CD4-positive, alpha-beta T cell (primary cell): ENCODE data around the gene PDE4B. TPM values are rescaled to one million over a fixed set of nuclear protein-coding genes. Genes with fewer than 3 reads are reported as not detected.

Experiments used
- ATAC-seq: fragments of 200-7000 bp; cut with Tn5 transposase; one replicate; pipeline ENCODE4 v1.10.0; 2022; ENCODE audit warnings: mild to moderate bottlenecking; ENCODE audit not compliant: poor library complexity
- CTCF ChIA-PET: fragments of 350-600 bp; sonication (Branson Sonifier 250); formaldehyde crosslinking; loops from one replicate; lab custom pipeline; 2021; ENCODE audit warnings: antibody characterized with exemption, inconsistent platforms; lab: Charles Lee
- POLR2A ChIA-PET: fragments of 350-600 bp; sonication (Branson Sonifier 250); formaldehyde crosslinking; loops from one replicate; lab custom pipeline; 2021; ENCODE audit warnings: antibody characterized with exemption, inconsistent platforms; lab: Charles Lee
- DNase-seq, 14 experiments: peaks; one replicate each; pipeline ENCODE4 v3.0.0-alpha.2; 2013 to 2020; ENCODE audit warnings: mixed read lengths in 2 of 14
- H3K27ac ChIP-seq, 2 donors: one replicate each; pipeline versions ENCODE4 v1.5.1 to v1.7.0; 2013; ENCODE audit warnings: low read length in 2 of 2, low read depth in 1 of 2, mild to moderate bottlenecking in 1 of 2
- H3K27me3 ChIP-seq, 2 experiments: 1 replicate in 1 of 2; 2 replicates in 1 of 2; pipeline versions ENCODE4 v1.6.1 to v1.7.0; 2013; ENCODE audit warnings: low read length in 2 of 2, control low read depth in 1 of 2, mild to moderate bottlenecking in 1 of 2, moderate library complexity in 1 of 2; ENCODE audit not compliant: insufficient read depth in 2 of 2, control insufficient read depth in 1 of 2
- H3K36me3 ChIP-seq: one replicate; pipeline ENCODE4 v1.6.1; 2013; ENCODE audit warnings: low read length, control low read depth; ENCODE audit not compliant: insufficient read depth
- H3K4me1 ChIP-seq: one replicate; pipeline ENCODE4 v1.6.1; 2013; ENCODE audit warnings: low read length, control low read depth; ENCODE audit not compliant: insufficient read depth
- H3K4me3 ChIP-seq: one replicate; pipeline ENCODE4 v1.5.1; 2013; ENCODE audit warnings: mild to moderate bottlenecking, low read length, moderate library complexity
- H3K9me3 ChIP-seq, 2 experiments: 1 replicate in 1 of 2; 2 replicates in 1 of 2; pipeline versions ENCODE4 v1.6.1 to v1.7.0; 2013; ENCODE audit warnings: low read length in 2 of 2, mild to moderate bottlenecking in 2 of 2, control low read depth in 1 of 2, moderate library complexity in 1 of 2; ENCODE audit not compliant: control insufficient read depth in 1 of 2, insufficient read depth in 1 of 2
- H3K27ac Mint-ChIP-seq: one replicate; pipeline ENCODE4 v1.8.0; 2020; ENCODE audit warnings: mixed read lengths
- H3K27me3 Mint-ChIP-seq: one replicate; pipeline ENCODE4 v1.8.0; 2021; ENCODE audit warnings: mixed read lengths
- H3K36me3 Mint-ChIP-seq: one replicate; pipeline ENCODE4 v1.8.0; 2021; ENCODE audit warnings: low read depth, mixed read lengths
- H3K4me1 Mint-ChIP-seq: one replicate; pipeline ENCODE4 v1.8.0; 2021; ENCODE audit warnings: low read depth, mixed read lengths
- H3K4me3 Mint-ChIP-seq: one replicate; pipeline ENCODE4 v1.8.0; 2020; ENCODE audit warnings: mild to moderate bottlenecking, mixed read lengths
- H3K9me3 Mint-ChIP-seq: one replicate; pipeline ENCODE4 v1.8.0; 2020; ENCODE audit warnings: mixed read lengths
- CTCF ChIP-seq: fragments of 200-600 bp; IDR thresholded peaks from one replicate; pipeline ENCODE4 v1.8.0; 2022; ENCODE audit warnings: antibody characterized with exemption, mild to moderate bottlenecking
- intact Hi-C, 2 experiments: fragments of 100-400 bp; cut with DNase I in 1 of 2; cut with micrococcal nuclease in 1 of 2; formaldehyde crosslinking; loops; one replicate each; pipeline versions ENCODE4 v1.15.1 to v1.9.0; 2023 to 2025; cut with DNase I, micrococcal nuclease
- total RNA-seq, 174 experiments: library from RNA in 2 of 174; stranded (reverse) in 2 of 174; gene quantifications; one replicate each; pipeline ENCODE4 v1.2.3 and lab custom pipeline; 2021 to 2026

The PDE4B gene
- total RNA-seq, 2 experiments from 2014 or later, result 155 to 159 TPM

GRCh38 chr1:66245691-66246090 lies 453.0 kb downstream of the PDE4B start:
- Mint-ChIP-seq H3K27ac (peak overlapping the region; percentile 1), H3K27me3 (no peaks in the 10 kb centered on the region), H3K4me1 (peaks cover 12% of the 10 kb centered on the region), H3K36me3 (no peaks in the 10 kb centered on the region), H3K9me3 (no peaks in the 10 kb centered on the region), H3K4me3 (no peak overlapping the region)
- Histone ChIP-seq H3K27me3 (no peaks in the 10 kb centered on the region), H3K36me3 (no peaks in the 10 kb centered on the region), H3K9me3 (no peaks in the 10 kb centered on the region), H3K4me1 (peaks cover 38% of the 10 kb centered on the region), H3K27ac (no peak overlapping the region), H3K4me3 (no peak overlapping the region)
- intact Hi-C loops, result loop anchor here (5.0 to 10.0 kb wide), 3 partner anchors 482 to 831 kb away; no protein-coding TSS in a partner anchor
- DNase-seq, result no peak
- no peak for TF ChIP-seq CTCF
- ChIA-PET POLR2A (interaction anchor here (4.1 kb wide), 1 partner anchor 200 kb away, joined by 26 read pairs; no protein-coding TSS in a partner anchor), CTCF (interaction anchor here (1.7 to 18.2 kb wide), 2 partner anchors 200 to 205 kb away, joined by 4 to 172 read pairs; no protein-coding TSS in a partner anchor)
- no peak for ATAC-seq

DNA sequence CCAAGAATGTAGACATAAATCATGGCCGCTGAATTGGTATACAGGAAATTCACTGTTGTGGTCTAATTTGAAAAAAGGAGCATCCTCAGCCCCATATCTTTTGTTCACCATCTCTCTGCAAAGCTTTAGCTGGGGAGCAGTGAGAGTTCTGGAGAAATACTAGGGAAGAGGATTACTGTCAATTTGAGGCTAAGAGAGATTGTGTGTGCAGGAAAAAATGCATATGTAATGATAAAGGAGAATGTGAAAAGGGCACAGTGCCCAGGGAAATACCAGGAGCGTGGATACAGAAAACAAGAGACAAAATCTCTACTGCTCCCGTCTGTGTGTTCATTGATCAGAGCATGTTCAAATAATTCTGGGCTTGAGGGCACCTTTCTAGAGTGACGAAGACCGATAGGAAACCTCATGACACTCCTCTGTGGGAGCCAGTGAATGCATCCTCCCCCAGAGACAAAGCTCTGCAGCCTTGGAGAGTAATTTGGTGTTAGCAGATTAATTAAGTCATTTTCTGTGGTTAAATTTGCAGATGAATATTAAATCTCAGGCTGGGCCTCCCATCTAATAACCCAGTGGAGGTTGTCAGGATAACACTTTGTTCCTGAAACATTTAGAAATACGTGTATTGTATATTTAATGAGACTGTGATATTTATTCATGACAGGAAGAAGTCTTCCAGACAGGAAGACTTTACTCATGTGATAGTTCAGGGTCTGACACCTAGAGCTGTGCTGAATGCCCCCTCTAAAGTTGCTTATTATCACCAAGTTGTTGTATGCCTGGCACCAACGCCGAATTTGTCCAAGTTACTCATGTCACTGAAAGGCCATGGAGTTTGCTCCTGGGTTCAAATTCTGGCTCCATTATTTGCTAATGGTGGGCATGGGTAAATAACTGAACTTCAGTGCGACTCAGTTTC lies 453.9 kb downstream of the PDE4B start:
- no peaks in the 10 kb centered on the region for H3K9me3 Mint-ChIP-seq
- no peaks in the 10 kb centered on the region for H3K36me3 ChIP-seq
- peaks cover 12% of the 10 kb centered on the region for H3K4me1 Mint-ChIP-seq
- intact Hi-C loops, result loop anchor here (5.0 to 10.0 kb wide), 3 partner anchors 481 to 832 kb away; no protein-coding TSS in a partner anchor
- peak overlapping the region; percentile 81 for H3K27ac Mint-ChIP-seq
- peak overlapping the region; percentile 52 for H3K4me3 Mint-ChIP-seq
- no peaks in the 10 kb centered on the region for H3K36me3 Mint-ChIP-seq
- H3K9me3 ChIP-seq, result no peaks in the 10 kb centered on the region
- ChIA-PET POLR2A (interaction anchor here (0.8 to 4.1 kb wide), 2 partner anchors 189 to 199 kb away, joined by 3 to 26 read pairs; no protein-coding TSS in a partner anchor), CTCF (interaction anchor here (1.0 to 18.2 kb wide), 3 partner anchors 189 to 204 kb away, joined by 3 to 172 read pairs (median 4); no protein-coding TSS in a partner anchor)
- ATAC-seq (no peak), DNase-seq (peak in 2 of 14 experiments; percentile 17 to 39)
- H3K27me3 ChIP-seq, result no peaks in the 10 kb centered on the region
- H3K4me1 ChIP-seq, result peaks cover 40% of the 10 kb centered on the region
- H3K4me3 ChIP-seq, result peak overlapping the region; percentile 41
- peak overlapping the region in 1 of 2 donors; percentile 44 for H3K27ac ChIP-seq
- H3K27me3 Mint-ChIP-seq, result no peaks in the 10 kb centered on the region
- TF ChIP-seq CTCF, result no peak

- peak; percentile 56 for ATAC-seq
- CTCF ChIA-PET, result interaction anchor here (1.0 to 18.2 kb wide), 2 partner anchors 188 to 198 kb away, joined by 3 to 172 read pairs; no protein-coding TSS in a partner anchor
- POLR2A ChIA-PET, result interaction anchor here (0.8 to 4.1 kb wide), 3 partner anchors 9 to 198 kb away, joined by 3 to 26 read pairs (median 3); no protein-coding TSS in a partner anchor
- H3K27ac ChIP-seq, result peak overlapping the region in 1 of 2 donors; percentile 44
- no peaks in the 10 kb centered on the region for H3K9me3 ChIP-seq
- Mint-ChIP-seq H3K27ac (peak overlapping the region; percentile 81), H3K4me1 (peaks cover 12% of the 10 kb centered on the region), H3K36me3 (no peaks in the 10 kb centered on the region), H3K27me3 (no peaks in the 10 kb centered on the region), H3K9me3 (no peaks in the 10 kb centered on the region), H3K4me3 (peak overlapping the region; percentile 80)
- intact Hi-C loops, result loop anchor here (5.0 to 10.0 kb wide), 3 partner anchors 480 to 833 kb away; no protein-coding TSS in a partner anchor
- peaks cover 41% of the 10 kb centered on the region for H3K4me1 ChIP-seq
- peak in 5 of 14 experiments; percentile 22 to 52 (median 45) for DNase-seq
- H3K36me3 ChIP-seq, result no peaks in the 10 kb centered on the region
- TF ChIP-seq CTCF, result no peak
- peak overlapping the region; percentile 41 for H3K4me3 ChIP-seq
- no peaks in the 10 kb centered on the region for H3K27me3 ChIP-seq
These were observed 454.9 kb downstream of the PDE4B start for GRCh38 chr1:66247415-66248208.
